Gastrocnemius medialis (tissue), 4 donors: ENCODE results near the gene GABPB2.

Experiments used
- POLR2A ChIP-seq, 2 donors: fragments of 450-650 bp; IDR thresholded peaks; one replicate each; pipeline ENCODE4 v1.6.1; 2017; ENCODE audit warnings: antibody characterized with exemption in 2 of 2, mild to moderate bottlenecking in 2 of 2, moderate library complexity in 2 of 2
- TF ChIP-seq, protein P1 (sequence below), 5 experiments: fragments of 450-650 bp in 3 of 5; fragments of 200-600 bp in 2 of 5; sonication (generic) in 2 of 5; IDR thresholded peaks in 4 of 5; conservative IDR thresholded peaks in 1 of 5; 1 replicate in 4 of 5; 2 replicates in 1 of 5; pipeline ENCODE4 v1.5.1; 2016 to 2019; ENCODE audit warnings: antibody characterized with exemption in 5 of 5, mild to moderate bottlenecking in 3 of 5, moderate library complexity in 3 of 5

DNA sequence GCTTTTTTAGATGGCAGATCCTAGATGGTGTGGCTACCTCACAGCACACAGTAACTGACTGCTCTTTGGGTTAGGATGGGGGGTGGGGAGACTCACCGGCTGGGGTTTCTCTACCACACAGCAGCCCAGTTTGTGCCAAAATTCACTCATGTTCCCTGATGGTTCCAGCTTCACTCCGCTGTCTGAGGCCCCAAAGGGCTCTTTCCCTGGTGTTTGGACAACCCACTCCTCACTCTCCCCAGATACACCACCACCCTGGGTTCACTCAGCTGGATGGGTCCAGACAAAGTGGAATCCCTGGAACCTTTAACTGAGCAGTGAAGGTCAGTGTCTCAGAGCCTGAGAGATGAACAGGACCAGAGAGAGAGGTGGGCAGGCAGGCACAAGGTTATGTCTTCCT, 15.0 kb upstream of the GABPB2 start:
- TF ChIP-seq, protein P1, sequence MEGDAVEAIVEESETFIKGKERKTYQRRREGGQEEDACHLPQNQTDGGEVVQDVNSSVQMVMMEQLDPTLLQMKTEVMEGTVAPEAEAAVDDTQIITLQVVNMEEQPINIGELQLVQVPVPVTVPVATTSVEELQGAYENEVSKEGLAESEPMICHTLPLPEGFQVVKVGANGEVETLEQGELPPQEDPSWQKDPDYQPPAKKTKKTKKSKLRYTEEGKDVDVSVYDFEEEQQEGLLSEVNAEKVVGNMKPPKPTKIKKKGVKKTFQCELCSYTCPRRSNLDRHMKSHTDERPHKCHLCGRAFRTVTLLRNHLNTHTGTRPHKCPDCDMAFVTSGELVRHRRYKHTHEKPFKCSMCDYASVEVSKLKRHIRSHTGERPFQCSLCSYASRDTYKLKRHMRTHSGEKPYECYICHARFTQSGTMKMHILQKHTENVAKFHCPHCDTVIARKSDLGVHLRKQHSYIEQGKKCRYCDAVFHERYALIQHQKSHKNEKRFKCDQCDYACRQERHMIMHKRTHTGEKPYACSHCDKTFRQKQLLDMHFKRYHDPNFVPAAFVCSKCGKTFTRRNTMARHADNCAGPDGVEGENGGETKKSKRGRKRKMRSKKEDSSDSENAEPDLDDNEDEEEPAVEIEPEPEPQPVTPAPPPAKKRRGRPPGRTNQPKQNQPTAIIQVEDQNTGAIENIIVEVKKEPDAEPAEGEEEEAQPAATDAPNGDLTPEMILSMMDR (IDR thresholded peaks at IDR 0.05 in 4 of 5, conservative IDR thresholded peaks at IDR 0.05 in 1 of 5): no peak
- TF ChIP-seq POLR2A (IDR thresholded peaks at IDR 0.05): no peak
